ENCODE results near the gene GAD1.

GAD1 gene

DNA sequence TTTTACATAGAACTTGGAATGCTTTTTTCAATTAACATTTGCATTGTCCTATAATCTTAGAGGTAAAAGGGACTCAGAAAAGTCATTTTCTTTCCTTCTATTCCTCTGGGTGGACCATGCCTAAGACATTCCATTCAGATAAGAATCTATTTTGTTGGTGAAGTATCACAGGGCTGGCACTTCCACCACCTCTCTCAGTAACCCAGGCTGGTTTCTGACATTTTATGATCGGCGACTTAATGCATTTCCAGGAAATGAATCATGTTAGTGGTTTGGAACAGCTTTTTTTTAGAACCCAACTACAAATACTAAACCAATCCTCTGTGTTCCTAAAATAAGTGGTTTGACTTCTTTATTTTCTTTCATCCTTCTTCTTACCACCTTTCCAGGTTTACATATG lies 27.0 kb downstream of the GAD1 start:
- in situ Hi-C loops (cut with HindIII; ENCODE audit: low pct_ligation_motif_present, low sequenced_read_pairs), result no loop called here
- H3K36me3 ChIP-seq (replicated peaks), result no peaks in the 10 kb centered on the region
- H3K4me3 ChIP-seq (ENCODE audit: low read depth, low read length), result no peak overlapping the region
- no peaks in the 10 kb centered on the region for H3K27me3 ChIP-seq (replicated peaks)
- H3K27ac ChIP-seq, result no peak overlapping the region
- no peak for TF ChIP-seq CTCF (IDR thresholded peaks at IDR 0.05; ENCODE audit: low read depth, low read length, missing control alignments)
- DNase-seq, result peak; percentile 39

DNA sequence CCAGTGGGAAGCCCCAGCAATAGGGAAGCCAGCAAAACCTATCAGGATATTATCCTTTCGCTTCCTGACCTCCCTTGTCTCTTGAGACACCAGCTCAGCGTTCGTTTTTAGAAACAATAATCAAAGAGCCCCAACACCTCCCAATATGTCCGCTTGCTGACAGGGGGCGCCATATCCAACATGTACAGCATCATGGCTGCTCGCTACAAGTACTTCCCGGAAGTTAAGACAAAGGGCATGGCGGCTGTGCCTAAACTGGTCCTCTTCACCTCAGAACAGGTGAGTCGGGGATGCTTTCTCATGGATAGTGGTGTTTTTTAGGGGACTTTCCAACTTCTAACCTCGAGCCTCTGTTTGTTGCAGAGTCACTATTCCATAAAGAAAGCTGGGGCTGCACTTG lies 28.7 kb downstream of the GAD1 start:
- in situ Hi-C loops (cut with HindIII; ENCODE audit: low pct_ligation_motif_present, low sequenced_read_pairs), result no loop called here
- Histone ChIP-seq H3K27me3 (replicated peaks) (no peaks in the 10 kb centered on the region), H3K4me3 (ENCODE audit: low read depth, low read length) (no peak overlapping the region), H3K36me3 (replicated peaks) (no peaks in the 10 kb centered on the region), H3K27ac (no peak overlapping the region)
- peak; percentile 29 for TF ChIP-seq CTCF (IDR thresholded peaks at IDR 0.05; ENCODE audit: low read depth, low read length, missing control alignments)
- DNase-seq, result no peak

GRCh38 chr2:170846314-170846713 lies 29.6 kb downstream of the GAD1 start:
- no peaks in the 10 kb centered on the region for H3K27me3 ChIP-seq (replicated peaks)
- no peak overlapping the region for H3K4me3 ChIP-seq (ENCODE audit: low read depth, low read length)
- in situ Hi-C loops (cut with HindIII; ENCODE audit: low pct_ligation_motif_present, low sequenced_read_pairs), result no loop called here
- DNase-seq, result no peak
- no peaks in the 10 kb centered on the region for H3K36me3 ChIP-seq (replicated peaks)
- TF ChIP-seq CTCF (IDR thresholded peaks at IDR 0.05; ENCODE audit: low read depth, low read length, missing control alignments), result no peak
- no peak overlapping the region for H3K27ac ChIP-seq

DNA sequence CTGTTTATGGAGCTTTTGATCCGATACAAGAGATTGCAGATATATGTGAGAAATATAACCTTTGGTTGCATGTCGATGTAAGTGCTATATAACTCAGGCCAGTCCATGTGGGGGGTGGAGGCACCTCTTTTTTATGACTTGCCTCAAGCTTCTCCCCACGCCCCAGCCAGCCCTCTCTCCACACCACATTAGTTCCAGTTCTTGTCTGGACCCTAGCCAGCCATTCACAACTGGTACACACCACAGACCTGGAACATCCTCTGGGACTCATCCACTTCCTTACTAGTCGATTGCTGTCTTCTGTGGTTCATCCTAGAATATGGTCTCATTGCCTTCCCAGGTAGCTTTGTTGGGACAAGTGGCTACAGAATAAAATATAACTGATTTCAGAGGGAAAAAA lies 31.0 kb downstream of the GAD1 start:
- no peak for TF ChIP-seq CTCF (IDR thresholded peaks at IDR 0.05; ENCODE audit: low read depth, low read length, missing control alignments)
- H3K27me3 ChIP-seq (replicated peaks), result no peaks in the 10 kb centered on the region
- in situ Hi-C loops (cut with HindIII; ENCODE audit: low pct_ligation_motif_present, low sequenced_read_pairs), result no loop called here
- no peak overlapping the region for H3K4me3 ChIP-seq (ENCODE audit: low read depth, low read length)
- no peaks in the 10 kb centered on the region for H3K36me3 ChIP-seq (replicated peaks)
- H3K27ac ChIP-seq, result no peak overlapping the region
- DNase-seq, result no peak

GRCh38 chr2:170848587-170848986 lies 31.9 kb downstream of the GAD1 start:
- Histone ChIP-seq H3K27ac (no peak overlapping the region), H3K27me3 (replicated peaks) (no peaks in the 10 kb centered on the region), H3K36me3 (replicated peaks) (no peaks in the 10 kb centered on the region), H3K4me3 (ENCODE audit: low read depth, low read length) (no peak overlapping the region)
- TF ChIP-seq CTCF (IDR thresholded peaks at IDR 0.05; ENCODE audit: low read depth, low read length, missing control alignments), result no peak
- in situ Hi-C loops (cut with HindIII; ENCODE audit: low pct_ligation_motif_present, low sequenced_read_pairs), result no loop called here
- DNase-seq, result peak; percentile 67

GRCh38 chr2:170850251-170850650 lies 33.6 kb downstream of the GAD1 start:
- no peaks in the 10 kb centered on the region for H3K27me3 ChIP-seq (replicated peaks)
- no peaks in the 10 kb centered on the region for H3K36me3 ChIP-seq (replicated peaks)
- no peak for DNase-seq
- H3K4me3 ChIP-seq (ENCODE audit: low read depth, low read length), result no peak overlapping the region
- in situ Hi-C loops (cut with HindIII; ENCODE audit: low pct_ligation_motif_present, low sequenced_read_pairs), result no loop called here
- H3K27ac ChIP-seq, result no peak overlapping the region
- TF ChIP-seq CTCF (IDR thresholded peaks at IDR 0.05; ENCODE audit: low read depth, low read length, missing control alignments), result no peak

Data from brain microvascular endothelial cell (primary cell).